LNCaP clone FGC (cell line): ENCODE results near the gene RACGAP1.

Experiments
- DNase-seq: peaks from one replicate; pipeline ENCODE4 v3.0.0-alpha.2; 2011; ENCODE audit warnings: low read depth
- H3K4me3 ChIP-seq: 2 replicates; pipeline ENCODE4 v1.5.1; 2011; ENCODE audit warnings: mild to moderate bottlenecking, low read depth, low read length, control low read depth
- TF ChIP-seq, protein P1 (sequence below): IDR thresholded peaks from 2 replicates; pipeline ENCODE4 v1.5.1; 2012; ENCODE audit warnings: mild to moderate bottlenecking; ENCODE audit not compliant: control insufficient read depth, insufficient read depth; ENCODE audit errors: extremely low read depth

RACGAP1 gene

DNA sequence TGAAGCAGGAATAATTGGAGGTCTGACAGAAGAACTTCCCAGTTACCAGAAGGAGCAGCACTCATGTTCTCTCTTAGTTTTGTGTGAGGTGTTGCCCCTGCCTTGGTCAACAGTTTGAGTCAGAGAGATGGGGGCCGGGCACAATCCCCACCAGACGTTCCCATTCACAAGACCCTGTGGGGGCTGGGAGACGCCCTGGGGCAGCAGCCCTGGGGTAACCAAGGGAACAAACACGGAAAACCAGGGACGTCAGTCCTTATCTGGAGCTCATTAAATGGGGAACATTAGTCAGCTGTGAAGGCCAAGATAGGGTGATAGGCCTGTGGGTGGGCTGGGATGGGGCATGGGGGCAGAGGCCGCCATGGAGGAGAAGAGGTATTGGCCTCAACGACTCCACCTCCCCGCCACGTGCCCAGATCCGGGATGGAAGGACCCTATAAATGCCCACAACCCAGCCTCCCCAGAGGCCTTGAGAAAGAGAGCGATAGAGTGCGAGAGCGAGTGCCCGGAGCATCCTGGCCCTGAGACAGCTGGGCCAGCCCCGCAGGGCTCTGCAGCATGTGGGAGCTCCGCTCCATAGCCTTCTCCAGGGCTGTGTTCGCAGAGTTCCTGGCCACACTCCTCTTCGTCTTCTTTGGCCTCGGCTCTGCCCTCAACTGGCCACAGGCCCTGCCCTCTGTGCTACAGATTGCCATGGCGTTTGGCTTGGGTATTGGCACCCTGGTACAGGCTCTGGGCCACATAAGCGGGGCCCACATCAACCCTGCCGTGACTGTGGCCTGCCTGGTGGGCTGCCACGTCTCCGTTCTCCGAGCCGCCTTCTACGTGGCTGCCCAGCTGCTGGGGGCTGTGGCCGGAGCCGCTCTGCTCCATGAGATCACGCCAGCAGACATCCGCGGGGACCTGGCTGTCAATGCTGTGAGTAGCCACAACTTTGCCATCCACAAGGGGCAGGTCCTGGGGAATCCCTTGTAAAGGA lies 74.7 kb downstream of the RACGAP1 start, which contains the start of gene AQP2:
TSS of gene AQP2 (plus strand) at position 465 of the 979 bp plus-strand sequence. CDS start at position 559, 94 bp downstream.
- no peak within 1 kb of the TSS for H3K4me3 ChIP-seq
- TF ChIP-seq, protein P1, sequence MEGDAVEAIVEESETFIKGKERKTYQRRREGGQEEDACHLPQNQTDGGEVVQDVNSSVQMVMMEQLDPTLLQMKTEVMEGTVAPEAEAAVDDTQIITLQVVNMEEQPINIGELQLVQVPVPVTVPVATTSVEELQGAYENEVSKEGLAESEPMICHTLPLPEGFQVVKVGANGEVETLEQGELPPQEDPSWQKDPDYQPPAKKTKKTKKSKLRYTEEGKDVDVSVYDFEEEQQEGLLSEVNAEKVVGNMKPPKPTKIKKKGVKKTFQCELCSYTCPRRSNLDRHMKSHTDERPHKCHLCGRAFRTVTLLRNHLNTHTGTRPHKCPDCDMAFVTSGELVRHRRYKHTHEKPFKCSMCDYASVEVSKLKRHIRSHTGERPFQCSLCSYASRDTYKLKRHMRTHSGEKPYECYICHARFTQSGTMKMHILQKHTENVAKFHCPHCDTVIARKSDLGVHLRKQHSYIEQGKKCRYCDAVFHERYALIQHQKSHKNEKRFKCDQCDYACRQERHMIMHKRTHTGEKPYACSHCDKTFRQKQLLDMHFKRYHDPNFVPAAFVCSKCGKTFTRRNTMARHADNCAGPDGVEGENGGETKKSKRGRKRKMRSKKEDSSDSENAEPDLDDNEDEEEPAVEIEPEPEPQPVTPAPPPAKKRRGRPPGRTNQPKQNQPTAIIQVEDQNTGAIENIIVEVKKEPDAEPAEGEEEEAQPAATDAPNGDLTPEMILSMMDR = no peak
- no peak for DNase-seq

DNA sequence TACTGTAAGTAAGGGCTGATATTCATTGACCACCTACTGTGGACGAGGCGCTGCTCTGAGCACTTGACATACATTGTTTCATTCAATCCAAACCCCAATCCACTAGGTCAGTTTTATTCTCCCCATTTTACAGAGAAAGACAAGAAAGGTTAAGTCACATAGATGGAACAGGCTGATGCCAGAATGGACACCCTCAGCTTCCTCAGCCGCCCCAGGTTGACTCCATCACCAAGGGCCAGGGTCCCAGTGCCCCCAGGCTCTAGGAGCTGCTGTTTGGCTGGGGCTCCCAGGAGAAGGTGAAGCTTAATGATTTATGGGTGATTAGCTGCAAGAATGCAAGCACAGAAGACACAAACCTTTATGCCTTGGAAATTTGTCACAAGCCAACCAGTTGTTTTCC lies 75.4 kb downstream of the RACGAP1 start:
- TF ChIP-seq, protein P1 = no peak
- DNase-seq = no peak
- no peak overlapping the region for H3K4me3 ChIP-seq

DNA sequence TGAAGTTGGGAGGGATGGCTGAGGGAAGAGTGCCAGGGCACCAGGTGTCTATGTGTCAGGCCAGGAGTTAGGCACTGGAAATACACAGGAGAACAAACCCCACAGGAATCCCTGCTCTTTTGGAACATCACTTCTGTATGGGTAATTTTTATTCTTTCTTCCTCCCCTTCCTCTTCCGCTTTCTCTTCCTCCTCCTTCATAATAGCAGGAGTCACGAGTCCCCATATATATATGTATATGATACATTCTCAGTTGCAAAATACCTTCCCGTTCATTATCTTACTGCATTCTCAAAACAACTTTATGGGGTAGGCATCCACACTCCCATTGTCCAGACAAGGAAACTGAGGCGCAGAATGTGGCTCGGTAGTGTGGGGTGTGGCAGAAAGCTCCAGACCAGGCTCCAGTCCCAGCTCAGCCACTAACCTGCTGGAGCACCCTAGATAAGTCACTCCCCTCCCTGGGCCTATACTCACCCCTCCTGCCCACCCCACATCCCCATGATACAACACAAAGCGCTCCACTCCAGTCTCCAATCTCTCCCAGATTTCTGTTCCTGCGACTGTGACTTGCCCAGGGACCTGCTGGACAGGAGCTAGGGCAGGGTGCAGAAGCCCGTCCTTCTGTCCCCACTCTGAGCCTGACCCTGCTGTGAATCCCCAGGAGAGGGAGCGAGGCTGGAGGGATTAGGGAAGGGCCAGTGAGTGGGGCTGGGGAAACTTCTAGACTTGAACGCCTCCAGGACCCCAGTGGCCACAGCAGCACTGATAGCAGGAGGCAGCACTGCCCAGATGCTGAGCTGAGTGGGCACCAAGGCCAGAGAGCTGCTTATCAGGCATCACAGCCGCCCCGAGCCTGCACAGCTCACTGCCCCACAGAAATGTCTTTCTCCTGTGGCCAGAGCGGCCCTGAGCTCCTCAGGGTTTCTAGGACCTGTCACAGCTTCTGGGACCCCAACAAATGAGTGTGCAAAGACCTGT lies 76.1 kb downstream of the RACGAP1 start:
- TF ChIP-seq, protein P1 = no peak
- no peak overlapping the region for H3K4me3 ChIP-seq
- no peak for DNase-seq

DNA sequence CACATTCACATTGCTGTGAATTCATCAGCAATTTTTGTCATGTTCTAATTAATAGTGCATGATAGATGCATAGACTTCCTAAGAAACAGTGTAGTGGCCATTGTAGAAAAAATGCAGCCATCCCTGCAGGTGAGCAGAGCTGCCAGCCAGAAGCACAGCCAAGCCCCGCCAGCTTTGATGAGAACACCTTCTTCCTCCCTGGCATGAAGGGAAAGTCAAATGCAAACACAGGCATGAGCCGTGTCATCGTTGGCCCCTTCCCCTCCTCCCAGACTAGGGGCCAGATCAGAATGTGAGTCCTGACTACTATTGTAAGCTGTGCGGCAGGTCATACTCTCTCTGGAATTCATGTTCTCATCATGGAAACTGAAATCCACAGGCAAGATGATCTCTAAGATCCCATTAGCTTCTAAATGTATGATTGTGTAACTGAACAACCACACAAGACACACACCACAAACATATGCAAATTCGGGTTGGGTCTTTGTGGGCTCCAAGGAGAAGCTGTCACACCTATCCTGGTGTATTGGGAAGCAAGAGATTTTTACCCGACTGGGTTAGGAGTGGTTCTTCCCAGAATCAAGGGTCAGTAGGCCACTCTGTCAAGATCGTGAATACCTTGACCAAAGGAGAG lies 77.6 kb downstream of the RACGAP1 start:
- DNase-seq = no peak
- TF ChIP-seq, protein P1 = no peak

DNA sequence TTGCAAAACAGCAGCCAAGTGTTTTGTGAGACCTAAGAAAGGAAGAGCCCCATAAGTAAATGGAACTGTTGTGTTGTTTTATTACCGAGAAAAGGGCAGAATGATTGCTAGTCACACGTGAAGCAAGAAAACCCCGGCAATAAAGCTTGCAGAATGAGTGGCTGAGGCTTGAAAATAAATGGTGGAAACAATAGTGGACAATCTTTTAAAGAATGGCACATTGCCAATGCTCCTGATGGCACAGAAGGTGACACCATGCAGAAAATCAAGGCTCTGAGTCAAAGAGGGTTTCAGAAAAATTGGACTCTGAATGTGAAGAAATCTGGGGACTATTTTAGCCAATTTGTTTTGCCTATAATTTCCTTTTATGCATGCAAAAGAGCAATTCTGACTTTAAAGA lies 78.8 kb downstream of the RACGAP1 start:
- no peak overlapping the region for H3K4me3 ChIP-seq
- TF ChIP-seq, protein P1 = no peak
- DNase-seq = no peak

More for the DNA sequence above, 77.6 kb downstream of the RACGAP1 start:
- no peak overlapping the region for H3K4me3 ChIP-seq

DNA sequence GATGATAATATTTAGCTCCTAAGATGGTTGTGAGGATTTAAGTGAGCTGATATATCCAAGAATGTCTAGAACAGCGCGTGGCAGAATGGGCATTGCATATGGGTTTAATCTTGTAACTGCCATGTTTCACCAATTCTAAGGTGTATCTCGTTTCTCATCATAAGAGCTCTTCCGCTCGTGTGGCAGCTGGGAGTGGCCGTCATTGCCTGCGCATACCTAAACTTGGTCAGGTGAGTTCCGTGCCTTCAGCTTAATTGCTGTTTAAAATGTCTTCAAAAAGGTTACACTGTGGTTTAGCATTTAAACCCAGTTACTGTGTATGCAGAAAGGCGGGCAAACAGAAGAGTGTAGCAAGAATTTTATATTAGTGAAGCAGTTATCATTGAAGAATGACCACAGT lies 79.2 kb downstream of the RACGAP1 start:
- TF ChIP-seq, protein P1 = no peak
- no peak for DNase-seq
- H3K4me3 ChIP-seq = no peak overlapping the region
